Peyer's patch (tissue), 4 donors: ENCODE measurements around the gene RASA3. TPM values are rescaled to one million over a fixed set of nuclear protein-coding genes. Genes with fewer than 3 reads are reported as not detected.

Experiments used
- DNase-seq, 3 donors: peaks; one replicate each; pipeline ENCODE4 v3.0.0-alpha.2; 2017 to 2019
- H3K27ac ChIP-seq, 4 donors: fragments of 200-600 bp; sonication (generic); one replicate each; pipeline ENCODE4 v1.5.1; 2016 to 2019
- H3K27me3 ChIP-seq, 2 donors: fragments of 200-600 bp; sonication (generic); one replicate each; pipeline ENCODE4 v1.5.1; 2019
- H3K36me3 ChIP-seq, 3 donors: fragments of 200-600 bp; sonication (generic); one replicate each; pipeline ENCODE4 v1.5.1; 2016 to 2019
- H3K4me1 ChIP-seq, 4 donors: fragments of 200-600 bp; sonication (generic); one replicate each; pipeline ENCODE4 v1.5.1; 2016 to 2019
- H3K4me3 ChIP-seq, 4 donors: fragments of 200-600 bp; sonication (generic); 1 replicate in 3 of 4; 2 replicates in 1 of 4; pipeline ENCODE4 v1.5.1; 2016 to 2019; ENCODE audit warnings: mild to moderate bottlenecking in 1 of 4
- H3K9me3 ChIP-seq, 4 donors: fragments of 200-600 bp; sonication (generic); one replicate each; pipeline ENCODE4 v1.5.1; 2016 to 2019; ENCODE audit warnings: mild to moderate bottlenecking in 1 of 4
- CTCF ChIP-seq, 6 experiments: fragments of 450-650 bp in 4 of 6; fragments of 200-600 bp in 2 of 6; sonication (generic) in 1 of 6; IDR thresholded peaks; one replicate each; pipeline ENCODE4 v1.5.1; 2017 to 2019; ENCODE audit warnings: antibody characterized with exemption in 6 of 6, mild to moderate bottlenecking in 3 of 6, moderate library complexity in 1 of 6
- POLR2A ChIP-seq, 2 donors: fragments of 450-650 bp; IDR thresholded peaks; one replicate each; pipeline ENCODE4 v1.5.1; 2017; ENCODE audit warnings: antibody characterized with exemption in 2 of 2, mild to moderate bottlenecking in 2 of 2, moderate library complexity in 2 of 2
- total RNA-seq, 4 donors: library from RNA; depleted of rRNA; stranded (reverse); fragments of >200 nt; gene quantifications; one replicate each; pipeline ENCODE4 v1.1.0, GENCODE V29; 2016

Gene RASA3
- total RNA-seq, 4 donors from 2014 or later: 3.5 to 41.3 (median 6.9) TPM

- Histone ChIP-seq H3K4me3 (no peak overlapping the region), H3K27me3 (no peaks in the 10 kb centered on the region), H3K4me1 (no peaks in the 10 kb centered on the region), H3K36me3 (peaks cover 0 to 15% (median 0%) of the 10 kb centered on the region in 3 donors), H3K9me3 (no peaks in the 10 kb centered on the region), H3K27ac (peak overlapping the region in 1 of 4 donors; percentile 65)
- peak in 2 of 3 donors; percentile 82 to 86 for DNase-seq
- TF ChIP-seq CTCF (IDR thresholded peaks at IDR 0.05): peak in 3 of 6 experiments; percentile 19 to 30 (median 30)
- TF ChIP-seq POLR2A (IDR thresholded peaks at IDR 0.05): no peak
Measured at GRCh38 chr13:113981194-113981605, 151.2 kb downstream of the RASA3 start.

GRCh38 chr13:113980489-113981064, 151.8 kb downstream of the RASA3 start:
- H3K9me3 ChIP-seq: no peaks in the 10 kb centered on the region
- H3K36me3 ChIP-seq: peaks cover 0 to 16% (median 0%) of the 10 kb centered on the region in 3 donors
- H3K4me1 ChIP-seq: no peaks in the 10 kb centered on the region
- H3K4me3 ChIP-seq: no peak overlapping the region
- TF ChIP-seq CTCF (IDR thresholded peaks at IDR 0.05) (no peak), POLR2A (IDR thresholded peaks at IDR 0.05) (no peak)
- H3K27ac ChIP-seq: peak overlapping the region in 1 of 4 donors; percentile 65
- H3K27me3 ChIP-seq: no peaks in the 10 kb centered on the region
- DNase-seq: peak in 2 of 3 donors; percentile 28 to 31

- no peaks in the 10 kb centered on the region for H3K27me3 ChIP-seq
- no peaks in the 10 kb centered on the region for H3K4me1 ChIP-seq
- peaks cover 0 to 20% (median 0%) of the 10 kb centered on the region in 3 donors for H3K36me3 ChIP-seq
- H3K4me3 ChIP-seq: no peak overlapping the region
- TF ChIP-seq POLR2A (IDR thresholded peaks at IDR 0.05) (no peak), CTCF (IDR thresholded peaks at IDR 0.05) (no peak)
- H3K9me3 ChIP-seq: no peaks in the 10 kb centered on the region
- H3K27ac ChIP-seq: no peak overlapping the region
- peak in 2 of 3 donors; percentile 19 to 36 for DNase-seq
Measured at GRCh38 chr13:113979791-113980471, 152.5 kb downstream of the RASA3 start.

- DNase-seq: peak in 2 of 3 donors; percentile 38 to 46
- no peak overlapping the region for H3K4me3 ChIP-seq
- no peaks in the 10 kb centered on the region for H3K9me3 ChIP-seq
- TF ChIP-seq POLR2A (IDR thresholded peaks at IDR 0.05) (no peak), CTCF (IDR thresholded peaks at IDR 0.05) (no peak)
- no peaks in the 10 kb centered on the region for H3K4me1 ChIP-seq
- H3K27ac ChIP-seq: no peak overlapping the region
- peaks cover 0 to 20% (median 0%) of the 10 kb centered on the region in 3 donors for H3K36me3 ChIP-seq
- H3K27me3 ChIP-seq: no peaks in the 10 kb centered on the region
Measured at GRCh38 chr13:113978741-113979481, 153.5 kb downstream of the RASA3 start.

- H3K4me3 ChIP-seq: no peak overlapping the region
- peak in 1 of 3 donors; percentile 37 for DNase-seq
- H3K27me3 ChIP-seq: no peaks in the 10 kb centered on the region
- H3K9me3 ChIP-seq: no peaks in the 10 kb centered on the region
- peaks cover 0 to 20% (median 0%) of the 10 kb centered on the region in 3 donors for H3K36me3 ChIP-seq
- H3K4me1 ChIP-seq: no peaks in the 10 kb centered on the region
- no peak for TF ChIP-seq CTCF (IDR thresholded peaks at IDR 0.05)
- TF ChIP-seq POLR2A (IDR thresholded peaks at IDR 0.05): no peak
- no peak overlapping the region for H3K27ac ChIP-seq
Measured at GRCh38 chr13:113977976-113978375, 154.4 kb downstream of the RASA3 start.
